ENCODE results near the gene FXR1.
"Not testable (repeated sequence)": the region's sequence is repeated elsewhere in the genome, so short reads cannot be mapped to it uniquely, and the experiment has no call there.

Gene FXR1

DNA sequence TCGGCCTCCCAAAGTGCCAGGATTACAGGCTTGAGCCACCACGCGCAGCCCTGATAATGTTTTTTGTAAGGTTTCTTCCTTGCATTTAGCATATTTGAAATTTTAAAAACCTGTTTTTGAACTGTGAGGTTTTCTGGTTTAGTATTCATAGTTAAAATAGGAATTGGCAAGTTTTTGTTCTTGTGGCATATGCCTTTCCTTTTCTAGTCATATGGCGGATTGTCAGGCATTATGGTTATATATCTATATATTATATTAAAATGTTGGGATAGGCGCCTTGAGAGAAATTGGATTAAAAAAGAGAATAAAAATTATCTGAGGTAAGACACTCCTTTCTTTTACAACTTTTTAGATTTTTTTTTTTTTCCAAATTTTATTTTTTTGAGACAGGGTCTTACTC, 28.4 kb downstream of the FXR1 start:
- DNase-seq = no peak

DNA sequence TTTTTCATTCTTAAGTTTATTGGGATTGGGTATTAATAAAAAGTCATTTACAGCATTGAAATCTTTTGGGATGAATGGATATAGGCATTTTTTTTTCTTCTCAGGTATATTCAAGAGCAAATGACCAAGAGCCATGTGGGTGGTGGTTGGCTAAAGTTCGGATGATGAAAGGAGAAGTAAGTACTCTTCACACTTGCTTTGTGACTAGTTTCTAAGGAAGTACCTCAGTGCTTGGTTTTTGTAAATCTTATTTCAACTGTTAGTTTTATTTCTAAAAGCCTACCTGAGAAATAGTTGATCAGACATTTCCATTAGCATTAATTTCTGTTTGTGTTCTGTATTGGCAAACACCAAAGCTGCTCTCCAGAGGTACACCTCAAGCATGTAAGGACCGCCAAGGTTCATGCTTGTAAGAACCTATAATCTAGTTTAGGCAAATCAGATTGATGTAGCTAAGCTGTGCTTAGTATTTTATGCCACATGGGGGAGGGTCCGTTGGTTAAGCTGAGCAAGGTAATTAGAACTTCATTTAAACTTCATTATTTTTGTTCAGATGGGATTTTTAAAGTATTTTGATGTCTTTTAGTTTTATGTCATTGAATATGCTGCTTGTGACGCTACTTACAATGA, 35.4 kb downstream of the FXR1 start:
- DNase-seq = no peak

DNA sequence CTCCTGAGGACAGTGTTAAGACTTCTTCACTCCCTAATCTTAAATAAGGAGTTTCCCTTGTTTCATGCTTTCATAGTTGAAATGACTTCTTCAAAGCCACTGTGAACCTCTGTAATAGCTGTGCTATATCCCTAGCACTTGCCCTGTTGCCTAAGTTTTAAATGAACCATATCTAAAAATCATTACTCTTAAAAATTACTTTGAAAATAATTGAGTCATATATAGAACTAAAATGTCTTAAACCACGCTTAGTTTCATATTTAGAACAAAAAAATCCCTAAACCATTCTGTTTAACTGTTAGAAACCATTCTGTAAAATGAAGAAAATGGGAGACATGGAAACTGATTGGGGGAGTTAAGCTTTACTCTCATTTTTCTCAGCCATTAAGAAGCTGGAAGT, 47.2 kb downstream of the FXR1 start:
- DNase-seq = no peak

DNA sequence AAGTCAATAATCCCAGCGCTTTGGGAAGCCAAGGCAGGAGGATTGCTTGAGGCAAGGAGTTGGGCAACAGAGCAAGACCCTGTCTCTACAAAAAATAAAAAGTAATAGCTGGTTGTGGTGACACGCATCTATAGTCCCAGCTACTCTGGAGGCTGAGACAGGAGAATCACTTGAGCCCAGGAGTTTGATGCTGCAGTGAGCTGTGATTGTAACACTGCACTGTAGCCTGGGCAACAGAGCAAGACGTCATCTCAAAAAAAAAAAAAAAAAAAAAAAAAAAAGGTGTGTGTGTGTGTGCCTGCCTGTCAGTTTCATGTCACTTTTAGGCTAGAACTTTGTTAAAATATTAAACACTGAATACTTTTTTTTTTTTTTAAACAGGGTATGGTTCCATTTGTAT, 48.6 kb downstream of the FXR1 start:
- no peak for DNase-seq

DNA sequence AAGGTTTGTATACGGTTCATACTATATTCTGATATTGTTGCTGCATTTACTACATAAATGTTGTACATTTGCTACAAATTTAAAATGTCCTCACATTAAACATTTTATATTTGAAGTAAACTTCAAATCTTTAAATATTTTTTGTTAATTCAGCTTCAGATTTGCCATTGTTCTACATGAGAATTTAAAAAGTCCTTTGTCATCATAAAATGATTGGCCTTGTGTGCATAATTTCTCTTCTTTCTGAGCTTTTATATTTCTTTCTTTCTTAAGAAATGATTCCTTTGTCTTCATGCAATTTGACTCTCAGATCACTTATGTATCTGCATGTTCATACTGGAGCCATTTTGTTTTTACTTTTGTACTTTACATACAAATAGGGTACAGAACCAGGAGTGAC, 49.1 kb downstream of the FXR1 start:
- DNase-seq = no peak

DNA sequence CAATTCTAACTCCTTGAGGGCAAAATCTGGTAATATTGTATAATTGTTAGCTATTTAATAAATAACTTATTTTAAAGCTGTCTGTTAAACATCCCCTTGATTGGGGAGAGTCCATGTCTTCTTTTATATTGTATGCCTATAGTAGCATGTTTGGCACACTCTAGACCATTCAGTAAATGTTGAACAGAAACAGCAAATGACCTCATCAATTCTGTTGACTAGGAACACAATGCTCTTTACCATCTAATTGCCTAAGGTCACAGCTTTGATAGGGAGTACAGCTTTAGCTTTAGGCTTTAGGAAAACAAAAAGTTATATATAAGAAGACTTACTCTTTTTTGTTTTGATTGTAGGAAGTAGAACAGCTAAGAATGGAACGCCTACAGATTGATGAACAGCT, 50.1 kb downstream of the FXR1 start:
- DNase-seq = no peak

DNA sequence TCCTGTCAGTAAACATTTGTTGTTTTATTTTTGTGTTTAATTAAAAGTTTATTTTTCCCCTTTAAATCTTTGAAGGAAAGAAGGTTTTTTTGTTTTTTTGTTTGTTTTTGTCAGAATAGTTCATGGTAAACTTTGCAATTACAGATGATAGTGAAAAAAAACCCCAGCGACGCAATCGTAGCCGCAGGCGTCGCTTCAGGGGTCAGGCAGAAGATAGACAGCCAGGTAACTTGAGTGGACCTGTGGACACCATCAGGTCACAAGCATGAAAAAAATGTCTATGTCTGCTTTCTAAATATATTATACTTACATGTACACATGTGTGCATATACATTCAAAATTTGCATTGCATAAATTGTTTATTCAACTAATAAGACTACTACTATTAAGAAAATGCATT, 58.5 kb downstream of the FXR1 start:
- no peak for DNase-seq

DNA sequence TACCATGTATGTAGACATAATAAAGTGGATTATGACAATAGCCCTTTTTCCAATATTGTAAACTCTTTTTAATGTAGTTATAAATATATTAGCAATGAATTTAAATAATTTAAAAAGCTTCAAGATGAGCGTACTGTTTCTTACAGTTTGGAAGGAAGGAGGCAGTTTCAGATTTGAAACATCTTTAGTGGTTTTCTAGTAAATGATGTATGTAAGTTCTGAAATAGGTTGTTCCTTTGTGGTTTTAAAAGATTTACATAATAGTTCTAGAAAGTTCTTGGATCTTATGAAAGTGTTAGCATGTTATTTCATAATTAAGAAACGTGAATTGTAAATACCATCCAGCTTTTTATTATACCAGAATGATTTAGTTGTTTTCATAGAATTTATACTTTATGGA, 61.1 kb downstream of the FXR1 start:
- no peak for DNase-seq

DNA sequence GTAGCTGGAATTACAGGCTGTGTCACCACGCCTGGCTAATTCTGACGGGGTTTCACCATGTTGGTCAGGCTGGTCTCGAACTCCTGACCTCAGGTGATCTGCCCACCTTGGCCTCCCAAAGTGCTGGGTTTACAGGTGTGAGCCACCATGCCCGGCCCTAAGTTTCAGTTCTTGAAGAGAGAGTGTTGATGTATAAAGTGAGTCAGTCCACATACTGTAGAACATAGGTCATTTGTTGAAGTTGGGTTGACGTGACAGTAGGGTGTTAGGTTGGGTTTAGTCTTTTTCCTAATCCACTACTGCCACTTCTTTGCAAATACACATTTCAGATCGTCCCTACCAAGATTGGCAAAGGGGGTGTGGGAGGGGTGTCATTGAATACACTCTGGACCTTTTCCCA, 61.8 kb downstream of the FXR1 start:
- DNase-seq = no peak

DNA sequence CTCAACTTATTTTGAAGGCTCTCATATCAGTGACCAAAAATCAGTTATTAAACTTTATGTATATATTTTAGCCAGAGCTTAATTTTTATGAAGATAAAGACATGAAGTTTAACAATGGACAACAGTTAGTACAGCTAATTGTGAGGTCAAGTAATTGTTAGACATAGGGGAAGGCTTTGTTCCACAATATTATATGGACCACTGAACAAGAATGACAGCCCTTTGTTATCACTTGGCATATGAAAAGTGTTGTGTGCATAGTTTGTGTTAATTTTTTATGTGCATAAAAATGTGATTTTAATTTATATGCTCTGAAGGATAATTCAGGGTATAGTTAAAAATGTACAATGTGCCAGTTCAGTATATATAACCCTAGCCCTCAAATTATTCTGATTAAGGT, 65.0 kb downstream of the FXR1 start:
- no peak for DNase-seq

DNA sequence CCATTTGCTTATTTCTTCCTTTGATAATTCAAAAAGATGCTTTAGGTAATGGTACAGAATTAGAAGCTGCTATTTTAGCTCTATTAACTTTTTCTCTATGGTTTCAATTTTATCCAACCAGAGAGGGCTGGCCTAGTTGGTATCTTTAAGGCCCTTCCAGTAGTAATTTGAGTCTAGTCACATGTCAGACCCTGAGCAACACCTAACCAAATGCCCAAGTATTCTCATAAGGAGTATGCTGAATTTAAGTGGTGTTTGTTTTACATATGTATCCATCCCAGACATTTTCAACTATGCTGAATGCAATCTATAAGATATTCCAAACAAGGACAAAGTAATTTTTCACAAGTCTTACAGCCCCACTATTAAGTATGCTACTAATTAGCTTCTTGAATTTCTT, 67.5 kb downstream of the FXR1 start:
- no peak for DNase-seq

DNA sequence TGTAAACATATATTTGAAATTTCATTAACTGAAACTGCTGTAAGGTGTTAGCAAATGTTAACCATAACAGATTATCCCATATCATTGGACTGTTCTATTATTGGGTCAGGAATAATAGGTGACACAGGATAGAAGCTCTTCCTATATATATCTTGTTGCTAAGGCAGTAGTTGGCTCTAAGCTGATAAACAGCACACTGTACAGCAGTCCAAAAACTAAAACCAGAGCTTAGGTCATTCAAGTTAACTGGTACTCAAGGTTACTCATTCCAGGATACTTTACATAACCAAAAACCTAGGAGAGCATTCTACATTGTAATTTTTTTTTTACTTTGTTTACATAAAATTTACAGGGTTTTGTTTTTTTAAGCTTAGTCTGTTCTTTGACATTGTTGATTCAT, 68.1 kb downstream of the FXR1 start:
- DNase-seq = no peak

DNA sequence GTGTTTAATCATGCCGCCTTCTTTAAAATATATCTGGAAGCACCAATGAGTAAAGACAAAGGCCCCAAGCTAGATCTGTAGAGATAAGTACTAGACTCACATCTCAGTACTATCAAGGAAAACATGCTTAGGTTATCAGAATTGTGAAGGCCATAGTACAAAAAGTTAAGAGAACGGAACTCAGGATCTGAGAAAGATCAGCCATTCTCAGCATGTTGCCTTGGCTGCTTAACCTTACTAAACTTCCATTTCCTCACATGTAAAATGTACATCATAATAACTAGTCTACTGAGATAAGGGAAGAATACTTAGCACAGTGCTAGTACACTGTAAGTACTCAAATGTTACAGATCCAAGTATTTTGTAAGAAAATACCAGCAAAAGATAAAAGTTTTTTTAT, 69.4 kb downstream of the FXR1 start:
- DNase-seq = no peak

DNA sequence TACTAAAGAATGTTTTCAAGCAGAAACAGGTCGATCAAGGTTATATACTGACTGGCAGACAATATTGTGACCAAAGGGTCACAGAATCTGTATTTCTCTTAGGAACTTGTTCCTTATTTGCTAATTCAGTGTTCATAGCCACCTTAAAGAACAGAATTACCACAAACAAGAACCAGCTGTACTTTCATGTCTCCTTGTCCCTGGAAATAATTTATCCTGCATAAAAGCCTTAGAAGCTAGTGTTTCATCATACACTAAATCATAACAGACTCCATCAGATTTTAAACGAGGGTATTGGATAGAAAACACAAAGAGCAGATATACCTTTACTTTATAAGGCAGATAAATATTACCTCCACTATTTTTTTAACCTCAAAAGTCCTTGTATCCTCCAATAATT, 70.7 kb downstream of the FXR1 start:
- no peak for DNase-seq

DNA sequence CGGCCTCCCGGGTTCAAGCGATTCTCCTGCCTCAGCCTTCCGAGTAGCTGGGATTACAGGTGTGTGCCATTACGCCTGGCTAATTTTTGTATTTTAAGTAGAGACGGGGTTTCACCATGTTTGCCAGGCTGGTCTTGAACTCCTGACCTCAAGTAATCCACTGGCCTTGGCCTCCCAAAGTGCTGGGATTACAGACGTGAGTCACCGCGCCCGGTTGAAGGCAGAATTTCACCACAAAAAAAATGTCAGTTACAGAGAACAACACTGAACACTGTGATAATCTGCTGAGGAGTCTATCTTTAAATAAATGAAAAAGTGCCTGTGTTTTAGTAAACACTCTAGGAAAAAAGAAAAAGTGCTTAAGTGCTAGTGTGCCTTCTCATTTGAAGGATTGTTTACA, 73.9 kb downstream of the FXR1 start:
- not testable (repeated sequence) for DNase-seq

DNA sequence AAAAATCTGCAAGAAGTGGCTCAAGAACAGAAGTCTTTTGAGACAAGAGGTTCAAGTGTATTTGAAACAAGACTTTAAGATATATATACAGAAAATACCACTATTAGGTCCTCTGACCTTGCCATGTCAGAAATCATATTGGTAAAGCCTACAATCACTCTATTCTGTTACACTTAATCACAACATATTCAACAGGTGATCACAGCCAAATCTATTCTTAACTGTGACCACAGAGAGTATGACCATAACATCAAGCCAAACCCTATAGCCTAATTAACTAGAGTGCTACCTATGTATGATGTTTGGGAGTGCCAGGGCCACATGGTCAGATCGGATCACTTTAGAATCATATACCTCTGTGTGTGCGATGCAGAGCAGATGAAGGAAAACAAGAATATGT, 74.9 kb downstream of the FXR1 start:
- no peak for DNase-seq

DNA sequence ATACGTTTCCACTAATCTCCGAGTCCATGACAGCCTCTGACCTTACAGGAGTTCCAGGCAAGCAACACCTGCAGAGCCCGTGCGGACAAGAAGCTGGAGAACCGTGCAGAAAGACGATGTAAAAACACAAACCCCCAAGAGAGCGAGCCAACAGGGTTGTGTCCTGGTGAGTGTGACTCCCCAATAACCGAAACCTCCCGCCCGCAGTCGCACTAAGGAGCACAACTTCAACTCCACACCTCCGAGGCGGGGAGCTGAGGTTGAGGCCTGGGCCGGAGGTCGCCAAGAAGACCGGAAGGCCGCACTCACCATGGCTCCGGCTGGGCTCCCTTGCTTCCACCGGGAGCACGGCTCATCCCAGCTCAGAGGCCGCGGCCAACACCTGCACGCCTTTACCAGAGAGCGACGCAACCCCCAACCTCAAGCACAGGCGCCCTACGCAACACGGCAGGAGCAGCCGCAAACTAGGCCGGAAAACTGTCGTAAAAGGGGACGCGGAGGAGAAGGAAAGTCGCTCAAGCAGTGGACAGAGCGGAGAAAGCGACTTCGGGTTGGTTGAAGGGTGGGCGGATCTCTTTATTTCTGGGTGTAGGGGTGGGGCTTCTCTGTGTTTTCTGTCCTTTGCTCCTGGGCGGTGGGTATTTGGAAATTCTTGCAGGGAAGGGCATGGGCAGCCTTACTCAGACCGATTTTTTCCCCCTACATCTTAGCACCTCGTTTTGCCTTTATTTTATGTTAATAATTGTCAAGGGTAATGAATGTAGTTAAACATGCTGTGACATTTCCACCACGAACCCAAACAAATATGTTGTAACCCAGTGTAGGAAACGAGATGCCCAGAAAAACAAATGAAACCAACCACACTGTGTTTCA, 77.1 kb downstream of the FXR1 start, which contains the start of gene DNAJC19:
Gene DNAJC19, minus strand, starts transcription at position 446 of the 873 bp plus-strand sequence. Its CDS starts 134 bp downstream, at position 312.
- DNase-seq = peak; percentile 94

DNA sequence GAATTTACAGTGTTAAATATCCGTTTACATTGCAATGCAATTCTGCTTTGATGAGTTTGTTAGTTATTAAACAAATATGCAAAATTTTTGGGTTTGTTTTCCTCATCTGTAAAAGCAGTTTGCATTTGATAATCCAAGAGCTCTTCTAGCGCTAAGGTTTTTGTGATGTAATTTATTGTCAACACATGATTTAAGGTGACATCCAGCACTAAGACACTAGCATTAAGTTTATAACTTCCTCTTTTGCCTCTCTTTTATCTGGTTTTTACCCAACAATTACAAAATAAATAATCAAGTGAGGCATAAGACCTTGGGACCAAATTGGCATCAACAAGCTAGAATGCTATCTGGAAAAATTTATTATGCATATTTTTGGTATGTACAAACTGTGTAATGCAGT, 78.0 kb downstream of the FXR1 start:
- no peak for DNase-seq

DNA sequence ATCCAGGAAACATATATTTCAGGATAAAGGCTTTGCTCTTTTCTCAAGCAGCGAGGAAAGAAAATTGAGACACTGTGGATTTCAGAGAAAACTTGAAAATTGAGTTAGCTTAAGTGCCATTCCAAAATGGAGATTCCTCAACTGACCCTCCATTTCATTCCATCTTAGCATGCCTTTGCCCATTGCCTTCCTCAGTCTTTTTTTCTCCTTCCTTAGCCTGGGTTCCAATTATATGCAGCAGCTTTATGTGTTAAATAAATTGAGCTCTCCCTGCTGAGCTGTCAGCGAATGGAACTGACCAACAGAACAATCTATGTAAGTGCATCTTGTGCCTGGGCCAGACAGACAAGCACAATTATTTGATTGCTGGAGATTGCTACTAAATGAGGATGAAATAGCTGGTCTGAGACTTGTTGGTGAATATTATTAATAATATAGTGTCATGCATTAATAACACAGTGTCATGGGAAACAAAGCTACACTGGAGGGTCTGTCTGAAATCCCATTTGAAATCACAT, 84.0 kb downstream of the FXR1 start:
- no peak for DNase-seq

DNA sequence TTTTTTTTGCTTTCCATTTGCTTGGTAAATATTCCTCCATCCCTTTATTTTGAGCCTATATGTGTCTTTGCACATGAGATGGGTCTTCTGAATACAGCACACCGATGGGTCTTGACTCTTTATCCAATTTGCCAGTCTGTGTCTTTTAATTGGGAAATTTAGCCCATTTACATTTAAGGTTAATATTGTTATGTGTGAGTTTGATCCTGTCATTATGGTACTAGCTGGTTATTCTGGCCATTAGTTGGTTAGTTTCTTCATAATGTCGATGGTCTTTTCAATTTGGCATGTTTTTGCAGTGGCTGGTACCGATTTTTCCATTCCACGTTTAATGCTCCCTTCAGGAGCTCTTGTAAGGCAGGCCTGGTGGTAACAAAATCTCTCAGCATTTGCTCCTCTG, 89.9 kb downstream of the FXR1 start:
- not testable (repeated sequence) for DNase-seq

DNA sequence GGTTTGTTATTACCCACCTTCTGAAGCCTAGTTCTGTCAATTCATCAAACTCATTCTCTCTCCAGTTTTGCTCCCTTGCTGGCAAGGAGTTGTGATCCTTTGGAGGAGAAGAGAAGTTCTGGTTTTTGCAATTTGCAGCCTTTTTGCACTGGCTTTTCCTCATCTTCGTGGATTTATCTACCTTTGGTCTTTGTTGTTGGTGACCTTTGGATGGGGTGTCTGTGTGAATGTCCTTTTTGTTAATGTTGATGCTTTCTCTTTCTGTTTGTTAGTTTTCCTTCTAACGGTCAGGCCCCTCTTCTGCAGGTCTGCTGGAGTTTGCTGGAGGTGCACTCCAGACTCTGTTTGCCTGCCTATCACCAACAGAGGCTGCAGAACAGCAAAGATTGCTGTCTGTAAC, 91.0 kb downstream of the FXR1 start:
- not testable (repeated sequence) for DNase-seq

DNA sequence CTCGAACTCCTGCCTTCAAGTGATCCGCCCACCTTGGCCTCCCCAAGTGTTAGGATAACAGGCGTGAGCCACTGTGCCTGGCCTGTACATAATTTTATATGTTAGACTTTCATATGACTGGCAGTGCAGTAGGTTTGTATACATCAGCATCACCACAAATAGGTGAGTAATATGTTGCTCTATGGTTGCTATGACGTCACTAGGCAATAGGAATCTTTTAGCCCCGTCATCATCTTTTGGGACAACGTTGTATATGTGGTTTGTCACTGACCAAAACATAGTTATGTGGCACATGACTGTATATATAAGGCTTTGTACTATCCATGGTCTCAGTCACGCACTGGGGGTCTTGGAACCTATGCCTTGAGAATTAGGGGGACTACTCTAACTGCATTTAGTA, 94.1 kb downstream of the FXR1 start:
- no peak for DNase-seq

DNA sequence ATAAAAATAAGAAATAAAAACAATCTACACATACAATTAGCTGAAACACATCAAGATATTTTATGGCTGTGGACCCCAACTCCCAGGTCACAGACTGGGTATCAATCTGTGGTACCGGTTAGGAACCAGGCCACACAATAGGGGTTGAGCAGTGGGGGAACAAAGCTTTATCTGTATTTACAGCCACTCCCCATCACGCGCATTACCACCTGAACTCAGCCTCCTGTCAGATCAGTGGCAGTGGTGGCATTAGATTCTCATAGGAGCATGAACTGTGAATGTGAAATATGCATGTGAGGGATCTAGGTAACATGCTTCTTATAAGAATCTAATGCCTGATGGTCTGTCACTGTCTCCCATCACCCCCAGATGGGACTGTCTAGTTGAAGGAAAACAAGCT, 94.8 kb downstream of the FXR1 start:
- DNase-seq = no peak

DNA sequence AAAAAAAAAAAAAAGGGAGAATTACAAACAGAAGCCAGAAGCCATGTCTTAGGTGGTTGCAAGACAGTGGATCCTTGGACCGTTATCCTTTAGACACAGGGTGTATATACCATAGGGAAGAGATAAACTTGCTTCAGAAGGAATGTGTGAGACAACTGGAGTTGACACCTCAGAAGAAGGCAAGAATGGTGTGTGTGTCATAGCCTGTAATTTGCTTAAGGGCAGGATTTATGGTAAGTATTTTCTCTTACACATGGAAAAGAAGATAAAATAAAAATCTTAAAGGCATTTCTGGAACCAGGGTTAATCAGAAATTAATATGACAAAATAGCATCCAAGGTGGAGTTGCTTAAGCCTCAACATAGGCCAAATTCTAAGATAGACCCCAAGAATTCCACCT, 96.3 kb downstream of the FXR1 start:
- no peak for DNase-seq

All from NCI-H510A treated with DMSO at 0.1 percent for 48 hours (cell line).